Measurements from ENCODE around the gene DEK.

- TF ChIP-seq ZNF350 (CRISPR knock-in tag; IDR thresholded peaks at IDR 0.05; ENCODE audit: borderline replicate concordance, low read depth) (no peak), ZNF704 (CRISPR knock-in tag; IDR thresholded peaks at IDR 0.05; ENCODE audit: borderline replicate concordance) (no peak), ZNF432 (CRISPR knock-in tag; IDR thresholded peaks at IDR 0.05; ENCODE audit: borderline replicate concordance) (no peak), HMG20B (CRISPR knock-in tag; conservative IDR thresholded peaks at IDR 0.05) (no peak), ZNF296 (CRISPR knock-in tag; conservative IDR thresholded peaks at IDR 0.05) (no peak), CBFB (CRISPR knock-in tag; IDR thresholded peaks at IDR 0.05) (no peak), ZNF589 (CRISPR knock-in tag; conservative IDR thresholded peaks at IDR 0.05) (no peak), ZFP1 (CRISPR knock-in tag; IDR thresholded peaks at IDR 0.05) (no peak), DPF2 (CRISPR knock-in tag; IDR thresholded peaks at IDR 0.05; ENCODE audit: borderline replicate concordance, low read depth) (no peak), HDAC6 (IDR thresholded peaks at IDR 0.05; ENCODE audit: low read depth, low read length) (no peak), EP300 (IDR thresholded peaks at IDR 0.05; ENCODE audit: low read depth in 2 of 2, low read length in 2 of 2) (no peak), EP300 (CRISPR knock-in tag; IDR thresholded peaks at IDR 0.05; ENCODE audit: borderline replicate concordance) (no peak)
- TF ChIP-seq, protein P1, sequence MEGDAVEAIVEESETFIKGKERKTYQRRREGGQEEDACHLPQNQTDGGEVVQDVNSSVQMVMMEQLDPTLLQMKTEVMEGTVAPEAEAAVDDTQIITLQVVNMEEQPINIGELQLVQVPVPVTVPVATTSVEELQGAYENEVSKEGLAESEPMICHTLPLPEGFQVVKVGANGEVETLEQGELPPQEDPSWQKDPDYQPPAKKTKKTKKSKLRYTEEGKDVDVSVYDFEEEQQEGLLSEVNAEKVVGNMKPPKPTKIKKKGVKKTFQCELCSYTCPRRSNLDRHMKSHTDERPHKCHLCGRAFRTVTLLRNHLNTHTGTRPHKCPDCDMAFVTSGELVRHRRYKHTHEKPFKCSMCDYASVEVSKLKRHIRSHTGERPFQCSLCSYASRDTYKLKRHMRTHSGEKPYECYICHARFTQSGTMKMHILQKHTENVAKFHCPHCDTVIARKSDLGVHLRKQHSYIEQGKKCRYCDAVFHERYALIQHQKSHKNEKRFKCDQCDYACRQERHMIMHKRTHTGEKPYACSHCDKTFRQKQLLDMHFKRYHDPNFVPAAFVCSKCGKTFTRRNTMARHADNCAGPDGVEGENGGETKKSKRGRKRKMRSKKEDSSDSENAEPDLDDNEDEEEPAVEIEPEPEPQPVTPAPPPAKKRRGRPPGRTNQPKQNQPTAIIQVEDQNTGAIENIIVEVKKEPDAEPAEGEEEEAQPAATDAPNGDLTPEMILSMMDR (CRISPR knock-in tag; IDR thresholded peaks at IDR 0.05) = peak; percentile 66
- TF ChIP-seq, protein P2, sequence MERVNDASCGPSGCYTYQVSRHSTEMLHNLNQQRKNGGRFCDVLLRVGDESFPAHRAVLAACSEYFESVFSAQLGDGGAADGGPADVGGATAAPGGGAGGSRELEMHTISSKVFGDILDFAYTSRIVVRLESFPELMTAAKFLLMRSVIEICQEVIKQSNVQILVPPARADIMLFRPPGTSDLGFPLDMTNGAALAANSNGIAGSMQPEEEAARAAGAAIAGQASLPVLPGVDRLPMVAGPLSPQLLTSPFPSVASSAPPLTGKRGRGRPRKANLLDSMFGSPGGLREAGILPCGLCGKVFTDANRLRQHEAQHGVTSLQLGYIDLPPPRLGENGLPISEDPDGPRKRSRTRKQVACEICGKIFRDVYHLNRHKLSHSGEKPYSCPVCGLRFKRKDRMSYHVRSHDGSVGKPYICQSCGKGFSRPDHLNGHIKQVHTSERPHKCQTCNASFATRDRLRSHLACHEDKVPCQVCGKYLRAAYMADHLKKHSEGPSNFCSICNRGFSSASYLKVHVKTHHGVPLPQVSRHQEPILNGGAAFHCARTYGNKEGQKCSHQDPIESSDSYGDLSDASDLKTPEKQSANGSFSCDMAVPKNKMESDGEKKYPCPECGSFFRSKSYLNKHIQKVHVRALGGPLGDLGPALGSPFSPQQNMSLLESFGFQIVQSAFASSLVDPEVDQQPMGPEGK (CRISPR knock-in tag; IDR thresholded peaks at IDR 0.05) = no peak
- TF ChIP-seq, protein P3, sequence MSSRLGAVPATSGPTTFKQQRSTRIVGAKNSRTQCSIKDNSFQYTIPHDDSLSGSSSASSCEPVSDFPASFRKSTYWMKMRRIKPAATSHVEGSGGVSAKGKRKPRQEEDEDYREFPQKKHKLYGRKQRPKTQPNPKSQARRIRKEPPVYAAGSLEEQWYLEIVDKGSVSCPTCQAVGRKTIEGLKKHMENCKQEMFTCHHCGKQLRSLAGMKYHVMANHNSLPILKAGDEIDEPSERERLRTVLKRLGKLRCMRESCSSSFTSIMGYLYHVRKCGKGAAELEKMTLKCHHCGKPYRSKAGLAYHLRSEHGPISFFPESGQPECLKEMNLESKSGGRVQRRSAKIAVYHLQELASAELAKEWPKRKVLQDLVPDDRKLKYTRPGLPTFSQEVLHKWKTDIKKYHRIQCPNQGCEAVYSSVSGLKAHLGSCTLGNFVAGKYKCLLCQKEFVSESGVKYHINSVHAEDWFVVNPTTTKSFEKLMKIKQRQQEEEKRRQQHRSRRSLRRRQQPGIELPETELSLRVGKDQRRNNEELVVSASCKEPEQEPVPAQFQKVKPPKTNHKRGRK (CRISPR knock-in tag; IDR thresholded peaks at IDR 0.05) = no peak
Observed at GRCh38 chr6:18302561-18303439, 38.5 kb upstream of the DEK start.
